CD4-positive, alpha-beta T cell (primary cell): ENCODE measurements around the gene CTIF. TPM values are rescaled to one million over a fixed set of nuclear protein-coding genes. Genes with fewer than 3 reads are reported as not detected.

ENCODE experiments used
- ATAC-seq: fragments of 200-7000 bp; cut with Tn5 transposase; one replicate; pipeline ENCODE4 v1.10.0; 2022; ENCODE audit warnings: mild to moderate bottlenecking; ENCODE audit not compliant: poor library complexity
- CTCF ChIA-PET: fragments of 350-600 bp; sonication (Branson Sonifier 250); formaldehyde crosslinking; loops from one replicate; lab custom pipeline; 2021; ENCODE audit warnings: antibody characterized with exemption, inconsistent platforms; lab: Charles Lee
- POLR2A ChIA-PET: fragments of 350-600 bp; sonication (Branson Sonifier 250); formaldehyde crosslinking; loops from one replicate; lab custom pipeline; 2021; ENCODE audit warnings: antibody characterized with exemption, inconsistent platforms; lab: Charles Lee
- DNase-seq, 14 experiments: peaks; one replicate each; pipeline ENCODE4 v3.0.0-alpha.2; 2013 to 2020; ENCODE audit warnings: mixed read lengths in 2 of 14
- H3K27ac ChIP-seq, 2 donors: one replicate each; pipeline versions ENCODE4 v1.5.1 to v1.7.0; 2013; ENCODE audit warnings: low read length in 2 of 2, low read depth in 1 of 2, mild to moderate bottlenecking in 1 of 2
- H3K27me3 ChIP-seq, 2 experiments: 1 replicate in 1 of 2; 2 replicates in 1 of 2; pipeline versions ENCODE4 v1.6.1 to v1.7.0; 2013; ENCODE audit warnings: low read length in 2 of 2, control low read depth in 1 of 2, mild to moderate bottlenecking in 1 of 2, moderate library complexity in 1 of 2; ENCODE audit not compliant: insufficient read depth in 2 of 2, control insufficient read depth in 1 of 2
- H3K36me3 ChIP-seq: one replicate; pipeline ENCODE4 v1.6.1; 2013; ENCODE audit warnings: low read length, control low read depth; ENCODE audit not compliant: insufficient read depth
- H3K4me1 ChIP-seq: one replicate; pipeline ENCODE4 v1.6.1; 2013; ENCODE audit warnings: low read length, control low read depth; ENCODE audit not compliant: insufficient read depth
- H3K4me3 ChIP-seq: one replicate; pipeline ENCODE4 v1.5.1; 2013; ENCODE audit warnings: mild to moderate bottlenecking, low read length, moderate library complexity
- H3K9me3 ChIP-seq, 2 experiments: 1 replicate in 1 of 2; 2 replicates in 1 of 2; pipeline versions ENCODE4 v1.6.1 to v1.7.0; 2013; ENCODE audit warnings: low read length in 2 of 2, mild to moderate bottlenecking in 2 of 2, control low read depth in 1 of 2, moderate library complexity in 1 of 2; ENCODE audit not compliant: control insufficient read depth in 1 of 2, insufficient read depth in 1 of 2
- H3K27ac Mint-ChIP-seq: one replicate; pipeline ENCODE4 v1.8.0; 2020; ENCODE audit warnings: mixed read lengths
- H3K27me3 Mint-ChIP-seq: one replicate; pipeline ENCODE4 v1.8.0; 2021; ENCODE audit warnings: mixed read lengths
- H3K36me3 Mint-ChIP-seq: one replicate; pipeline ENCODE4 v1.8.0; 2021; ENCODE audit warnings: low read depth, mixed read lengths
- H3K4me1 Mint-ChIP-seq: one replicate; pipeline ENCODE4 v1.8.0; 2021; ENCODE audit warnings: low read depth, mixed read lengths
- H3K4me3 Mint-ChIP-seq: one replicate; pipeline ENCODE4 v1.8.0; 2020; ENCODE audit warnings: mild to moderate bottlenecking, mixed read lengths
- H3K9me3 Mint-ChIP-seq: one replicate; pipeline ENCODE4 v1.8.0; 2020; ENCODE audit warnings: mixed read lengths
- intact Hi-C, 2 experiments: fragments of 100-400 bp; cut with DNase I in 1 of 2; cut with micrococcal nuclease in 1 of 2; formaldehyde crosslinking; loops; one replicate each; pipeline versions ENCODE4 v1.15.1 to v1.9.0; 2023 to 2025; cut with DNase I, micrococcal nuclease
- total RNA-seq, 174 experiments: library from RNA in 2 of 174; stranded (reverse) in 2 of 174; gene quantifications; one replicate each; pipeline ENCODE4 v1.2.3 and lab custom pipeline; 2021 to 2026
- TF ChIP-seq, protein P1 (sequence below): fragments of 200-600 bp; IDR thresholded peaks from one replicate; pipeline ENCODE4 v1.8.0; 2022; ENCODE audit warnings: antibody characterized with exemption, mild to moderate bottlenecking

The CTIF gene
- total RNA-seq, 2 experiments from 2014 or later, result 1.1 to 2.9 TPM

DNA sequence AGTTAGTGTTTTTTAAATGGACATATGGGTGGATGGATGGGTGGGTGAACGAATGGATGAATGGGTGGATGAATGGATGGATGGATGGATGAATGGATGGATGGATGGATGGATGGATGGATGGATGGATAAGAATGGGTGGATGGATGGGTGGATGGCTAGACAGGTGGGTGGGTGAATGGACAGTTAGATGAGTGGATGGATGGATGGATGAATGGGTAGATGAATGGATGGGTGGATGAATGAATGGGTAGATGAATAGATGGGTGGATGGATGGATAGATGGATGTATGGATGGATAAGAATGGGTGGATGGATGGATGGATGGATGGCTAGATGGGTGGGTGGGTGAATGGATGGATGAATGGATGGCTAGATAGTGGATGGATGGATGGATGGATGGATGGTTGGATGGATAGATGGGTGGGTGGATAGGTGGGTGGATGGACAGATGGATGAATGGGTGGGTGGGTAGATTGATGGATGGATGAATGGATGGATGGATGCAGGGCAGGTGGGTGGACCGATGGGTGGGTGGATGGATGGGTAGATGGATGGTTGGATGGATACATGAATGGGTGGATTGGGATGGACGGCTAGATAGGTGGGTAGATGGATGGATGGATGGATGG, 64.0 kb downstream of the CTIF start:
- Histone ChIP-seq H3K4me1 (no peaks in the 10 kb centered on the region), H3K9me3 (no peaks in the 10 kb centered on the region), H3K4me3 (no peak overlapping the region), H3K36me3 (no peaks in the 10 kb centered on the region), H3K27ac (no peak overlapping the region), H3K27me3 (no peaks in the 10 kb centered on the region)
- TF ChIP-seq, protein P1, sequence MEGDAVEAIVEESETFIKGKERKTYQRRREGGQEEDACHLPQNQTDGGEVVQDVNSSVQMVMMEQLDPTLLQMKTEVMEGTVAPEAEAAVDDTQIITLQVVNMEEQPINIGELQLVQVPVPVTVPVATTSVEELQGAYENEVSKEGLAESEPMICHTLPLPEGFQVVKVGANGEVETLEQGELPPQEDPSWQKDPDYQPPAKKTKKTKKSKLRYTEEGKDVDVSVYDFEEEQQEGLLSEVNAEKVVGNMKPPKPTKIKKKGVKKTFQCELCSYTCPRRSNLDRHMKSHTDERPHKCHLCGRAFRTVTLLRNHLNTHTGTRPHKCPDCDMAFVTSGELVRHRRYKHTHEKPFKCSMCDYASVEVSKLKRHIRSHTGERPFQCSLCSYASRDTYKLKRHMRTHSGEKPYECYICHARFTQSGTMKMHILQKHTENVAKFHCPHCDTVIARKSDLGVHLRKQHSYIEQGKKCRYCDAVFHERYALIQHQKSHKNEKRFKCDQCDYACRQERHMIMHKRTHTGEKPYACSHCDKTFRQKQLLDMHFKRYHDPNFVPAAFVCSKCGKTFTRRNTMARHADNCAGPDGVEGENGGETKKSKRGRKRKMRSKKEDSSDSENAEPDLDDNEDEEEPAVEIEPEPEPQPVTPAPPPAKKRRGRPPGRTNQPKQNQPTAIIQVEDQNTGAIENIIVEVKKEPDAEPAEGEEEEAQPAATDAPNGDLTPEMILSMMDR, result no peak
- intact Hi-C loops, result no loop called here
- ATAC-seq (no peak), DNase-seq (no peak)
- Mint-ChIP-seq H3K4me1 (no peaks in the 10 kb centered on the region), H3K4me3 (no peak overlapping the region), H3K9me3 (no peaks in the 10 kb centered on the region), H3K27me3 (no peaks in the 10 kb centered on the region), H3K36me3 (no peaks in the 10 kb centered on the region), H3K27ac (no peak overlapping the region)
- ChIA-PET CTCF (no interaction called here), POLR2A (no interaction called here)

DNA sequence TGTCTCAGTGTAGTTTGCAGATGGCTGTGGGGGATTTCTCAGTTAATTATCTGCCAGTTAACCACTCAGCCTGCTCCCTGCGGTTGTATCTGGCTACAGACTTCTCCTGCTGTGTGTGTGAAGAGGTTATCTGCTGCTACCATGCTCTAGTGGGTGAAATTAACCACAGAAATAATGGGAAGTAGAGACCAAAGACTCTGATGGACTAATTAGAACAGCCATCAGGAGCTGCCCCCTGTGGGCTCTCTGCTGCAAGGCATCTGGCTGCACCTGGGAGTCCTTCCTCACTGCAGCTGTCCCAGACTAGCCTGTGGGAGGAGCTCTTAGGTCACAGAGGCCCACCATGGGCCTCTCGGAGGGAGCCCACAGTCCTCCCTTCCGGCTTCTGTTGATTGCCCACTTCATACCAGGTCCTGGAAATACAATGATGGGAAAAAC, 66.6 kb downstream of the CTIF start:
- CTCF ChIA-PET, result no interaction called here
- no peaks in the 10 kb centered on the region for H3K27me3 ChIP-seq
- no peak overlapping the region for H3K4me3 ChIP-seq
- Mint-ChIP-seq H3K4me1 (no peaks in the 10 kb centered on the region), H3K27me3 (no peaks in the 10 kb centered on the region), H3K4me3 (no peak overlapping the region), H3K9me3 (no peaks in the 10 kb centered on the region), H3K36me3 (no peaks in the 10 kb centered on the region), H3K27ac (no peak overlapping the region)
- intact Hi-C loops, result no loop called here
- ATAC-seq (no peak), DNase-seq (peak in 1 of 14 experiments; percentile 5)
- H3K27ac ChIP-seq, result no peak overlapping the region
- TF ChIP-seq, protein P1, result no peak
- no peaks in the 10 kb centered on the region for H3K36me3 ChIP-seq
- H3K9me3 ChIP-seq, result no peaks in the 10 kb centered on the region
- no peaks in the 10 kb centered on the region for H3K4me1 ChIP-seq
- POLR2A ChIA-PET, result no interaction called here

DNA sequence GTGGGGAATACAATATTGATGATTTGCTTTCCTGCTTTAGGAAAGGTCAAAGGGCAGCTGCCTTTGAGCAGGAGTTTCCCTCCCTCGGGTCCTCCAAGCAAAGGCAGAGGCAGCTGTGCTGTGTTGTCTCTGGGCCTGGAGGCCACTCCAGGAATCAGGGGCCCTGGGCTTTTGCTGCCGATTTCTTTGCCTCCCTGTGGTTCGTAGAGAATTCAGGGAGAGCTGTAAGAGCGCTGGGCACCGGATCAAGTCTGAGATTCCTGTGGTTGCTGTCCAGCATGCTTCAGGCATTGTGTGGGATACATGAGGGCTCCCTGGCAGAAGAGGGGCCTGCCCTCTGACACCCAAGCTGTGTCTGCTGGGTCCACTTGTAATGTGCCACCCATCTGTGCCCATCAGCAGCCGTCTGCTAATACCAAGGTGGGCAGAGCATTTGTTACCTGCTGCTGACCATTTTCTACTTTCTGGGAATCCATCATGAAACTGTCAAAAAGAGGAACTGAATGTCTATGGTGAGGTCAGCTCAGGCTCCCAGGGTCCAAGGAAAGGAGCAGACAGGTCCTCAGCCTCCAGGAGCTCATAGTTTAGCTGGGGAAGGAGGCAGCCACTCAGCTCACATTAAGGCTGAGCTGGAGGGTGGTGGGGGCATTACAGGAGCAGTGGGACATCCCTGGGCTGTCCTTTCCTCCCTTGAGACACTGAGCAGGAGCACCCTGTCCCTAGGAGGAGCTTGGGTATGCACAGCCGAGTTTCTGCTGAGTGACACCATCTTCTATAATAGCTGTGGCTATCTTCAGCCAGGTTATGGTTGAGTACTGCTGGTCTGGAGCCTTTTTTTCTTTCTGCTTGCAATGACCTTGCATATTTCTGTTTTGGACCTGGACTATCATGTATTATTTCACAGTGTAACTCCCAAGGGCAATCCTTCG, 68.5 kb downstream of the CTIF start:
- POLR2A ChIA-PET, result no interaction called here
- H3K27me3 Mint-ChIP-seq, result no peaks in the 10 kb centered on the region

More for the DNA sequence above, 68.5 kb downstream of the CTIF start:
- Mint-ChIP-seq H3K4me1 (no peaks in the 10 kb centered on the region), H3K27ac (no peak overlapping the region), H3K9me3 (no peaks in the 10 kb centered on the region), H3K36me3 (no peaks in the 10 kb centered on the region), H3K4me3 (no peak overlapping the region)
- CTCF ChIA-PET, result no interaction called here
- TF ChIP-seq, protein P1, result no peak
- Histone ChIP-seq H3K9me3 (no peaks in the 10 kb centered on the region), H3K4me3 (no peak overlapping the region), H3K36me3 (no peaks in the 10 kb centered on the region), H3K27me3 (no peaks in the 10 kb centered on the region), H3K27ac (no peak overlapping the region), H3K4me1 (no peaks in the 10 kb centered on the region)
- intact Hi-C loops, result no loop called here
- no peak for ATAC-seq
- no peak for DNase-seq
